Keratinocyte (primary cell): ENCODE data around the gene CERS1. TPM values are rescaled to one million over a fixed set of nuclear protein-coding genes. Genes with fewer than 3 reads are reported as not detected.

Source experiments
- DNase-seq: peaks from one replicate; pipeline ENCODE4 v3.0.0-alpha.2; 2011; ENCODE audit warnings: low read depth, missing footprints, low spot score
- FAIRE-seq: peaks from 2 replicates; lab custom pipeline; 2011; peaks lifted over from hg19 to GRCh38; lab: Jason Lieb, UNC
- H2AFZ ChIP-seq: 2 replicates; pipeline ENCODE4 v1.6.0; 2012; ENCODE audit warnings: low read length, control low read depth, inconsistent platforms; ENCODE audit not compliant: control insufficient read depth
- H3K27ac ChIP-seq: 2 replicates; pipeline ENCODE4 v1.5.1; 2011; ENCODE audit warnings: low read length; ENCODE audit not compliant: control insufficient read depth, insufficient read depth
- H3K27me3 ChIP-seq: 3 replicates; pipeline ENCODE4 v1.6.0; 2011; ENCODE audit warnings: low read length; ENCODE audit not compliant: control insufficient read depth, insufficient read depth; ENCODE audit errors: extremely low read depth
- H3K36me3 ChIP-seq, 2 experiments: 2 replicates in 1 of 2; 3 replicates in 1 of 2; pipeline ENCODE4 v1.5.1; 2011; ENCODE audit warnings: low read length in 2 of 2, mild to moderate bottlenecking in 1 of 2; ENCODE audit not compliant: control insufficient read depth in 2 of 2, insufficient read depth in 2 of 2; ENCODE audit errors: extremely low read depth in 1 of 2
- H3K4me1 ChIP-seq: 3 replicates; pipeline ENCODE4 v1.5.1; 2011; ENCODE audit warnings: low read length; ENCODE audit not compliant: control insufficient read depth, insufficient read depth; ENCODE audit errors: extremely low read depth
- H3K4me2 ChIP-seq: 3 replicates; pipeline ENCODE4 v1.6.0; 2011; ENCODE audit warnings: low read depth, low read length; ENCODE audit not compliant: control insufficient read depth, insufficient read depth; ENCODE audit errors: extremely low read depth
- H3K4me3 ChIP-seq, 3 experiments: fragments of 200-600 bp in 1 of 3; sonication (generic) in 1 of 3; 2 replicates in 2 of 3; 3 replicates in 1 of 3; pipeline ENCODE4 v1.5.1; 2011 to 2016; ENCODE audit warnings: low read length in 3 of 3, mild to moderate bottlenecking in 3 of 3, control low read depth in 2 of 3, inconsistent platforms in 1 of 3, low read depth in 1 of 3, mixed read lengths in 1 of 3, mixed run types in 1 of 3, moderate library complexity in 1 of 3; ENCODE audit not compliant: control insufficient read depth in 2 of 3, insufficient read depth in 2 of 3; ENCODE audit errors: extremely low read depth in 1 of 3
- H3K79me2 ChIP-seq: 2 replicates; pipeline ENCODE4 v1.6.0; 2012; ENCODE audit warnings: low read length; ENCODE audit not compliant: control insufficient read depth, insufficient read depth
- H3K9ac ChIP-seq: 3 replicates; pipeline ENCODE4 v1.6.0; 2011; ENCODE audit warnings: low read length; ENCODE audit not compliant: control insufficient read depth, insufficient read depth; ENCODE audit errors: extremely low read depth
- H3K9me1 ChIP-seq: 3 replicates; pipeline ENCODE4 v1.6.0; 2011; ENCODE audit warnings: low read length; ENCODE audit not compliant: control insufficient read depth, insufficient read depth; ENCODE audit errors: extremely low read depth
- H3K9me3 ChIP-seq: 2 replicates; pipeline ENCODE4 v1.5.1; 2012; ENCODE audit warnings: low read depth, low read length; ENCODE audit not compliant: control insufficient read depth
- H4K20me1 ChIP-seq: 3 replicates; pipeline ENCODE4 v1.6.0; 2011; ENCODE audit warnings: low read length; ENCODE audit not compliant: control insufficient read depth, insufficient read depth; ENCODE audit errors: extremely low read depth
- EZH2 ChIP-seq: IDR thresholded peaks from one replicate; pipeline ENCODE4 v1.6.1; 2012; ENCODE audit warnings: inconsistent platforms, mild to moderate bottlenecking, low read length, moderate library complexity
- dilution Hi-C: fragments of 300-500 bp; cut with MboI; formaldehyde crosslinking; loops from one replicate; pipeline ENCODE4 v1.7.0; 2020; ENCODE audit warnings: low sequenced_read_pairs; ENCODE audit not compliant: extremely low pct_ligation_motif_present
- polyA plus RNA-seq, 5 experiments: library from polyadenylated mRNA; depleted of rRNA in 3 of 5; stranded (reverse) in 3 of 5; stranded (forward) in 1 of 5; unstranded in 1 of 5; fragments of >200 nt; gene quantifications; 1 replicate in 1 of 5; 2 replicates in 3 of 5; 3 replicates in 1 of 5; pipeline versions ENCODE4 v1.2.1 to v1.2.3, GENCODE V29; 2011 to 2012; ENCODE audit warnings: missing spikeins in 2 of 5, low read depth in 1 of 5, low replicate concordance in 1 of 5
- TF ChIP-seq, protein P1 (sequence below), 3 experiments: IDR thresholded peaks in 1 of 3; conservative IDR thresholded peaks in 1 of 3; optimal IDR thresholded peaks in 1 of 3; 2 replicates in 2 of 3; 3 replicates in 1 of 3; pipeline versions ENCODE3 to v1.5.1; 2011; ENCODE audit warnings: low read length in 3 of 3, mild to moderate bottlenecking in 3 of 3, moderate library complexity in 2 of 3, control low read depth in 1 of 3, inconsistent platforms in 1 of 3; ENCODE audit not compliant: insufficient read depth in 2 of 3; ENCODE audit errors: extremely low read depth in 1 of 3

The CERS1 gene
- polyA plus RNA-seq, 1 donor (not counting 4 experiments of a cell fraction or from before 2014, with no cell fraction given) = 0.09 TPM

DNA sequence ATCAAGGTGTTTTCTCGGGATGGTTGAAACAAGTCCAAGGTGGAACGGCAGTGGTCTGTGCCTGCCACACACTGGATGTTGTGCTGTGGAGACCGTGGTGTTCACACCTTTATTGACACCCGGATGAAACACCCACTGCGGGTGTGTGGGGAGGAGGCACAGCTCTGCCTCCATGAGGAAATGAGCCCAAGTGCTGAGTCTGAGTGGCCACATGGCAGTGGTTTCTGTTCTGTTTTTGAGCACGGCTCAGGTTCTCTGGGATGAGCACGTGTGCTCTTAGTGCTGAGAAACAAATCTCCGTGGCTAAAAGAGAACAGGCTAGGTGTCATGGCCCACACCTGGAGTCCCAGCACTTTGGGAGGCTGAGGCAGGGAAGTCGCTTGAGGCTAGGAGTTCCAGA lies 34.7 kb downstream of the CERS1 start:
- Histone ChIP-seq H3K9me1 (no peaks in the 10 kb centered on the region), H2AFZ (no peak overlapping the region), H3K27me3 (no peaks in the 10 kb centered on the region), H4K20me1 (peaks cover 11% of the 10 kb centered on the region), H3K9me3 (no peaks in the 10 kb centered on the region), H3K9ac (no peak overlapping the region), H3K4me3 (no peak overlapping the region), H3K79me2 (peaks cover 5% of the 10 kb centered on the region), H3K4me1 (no peaks in the 10 kb centered on the region), H3K27ac (no peak overlapping the region), H3K4me2 (no peak overlapping the region), H3K36me3 (peaks cover 64 to 71% of the 10 kb centered on the region in 2 experiments)
- no peak for DNase-seq
- dilution Hi-C loops = no loop called here
- TF ChIP-seq, protein P1, sequence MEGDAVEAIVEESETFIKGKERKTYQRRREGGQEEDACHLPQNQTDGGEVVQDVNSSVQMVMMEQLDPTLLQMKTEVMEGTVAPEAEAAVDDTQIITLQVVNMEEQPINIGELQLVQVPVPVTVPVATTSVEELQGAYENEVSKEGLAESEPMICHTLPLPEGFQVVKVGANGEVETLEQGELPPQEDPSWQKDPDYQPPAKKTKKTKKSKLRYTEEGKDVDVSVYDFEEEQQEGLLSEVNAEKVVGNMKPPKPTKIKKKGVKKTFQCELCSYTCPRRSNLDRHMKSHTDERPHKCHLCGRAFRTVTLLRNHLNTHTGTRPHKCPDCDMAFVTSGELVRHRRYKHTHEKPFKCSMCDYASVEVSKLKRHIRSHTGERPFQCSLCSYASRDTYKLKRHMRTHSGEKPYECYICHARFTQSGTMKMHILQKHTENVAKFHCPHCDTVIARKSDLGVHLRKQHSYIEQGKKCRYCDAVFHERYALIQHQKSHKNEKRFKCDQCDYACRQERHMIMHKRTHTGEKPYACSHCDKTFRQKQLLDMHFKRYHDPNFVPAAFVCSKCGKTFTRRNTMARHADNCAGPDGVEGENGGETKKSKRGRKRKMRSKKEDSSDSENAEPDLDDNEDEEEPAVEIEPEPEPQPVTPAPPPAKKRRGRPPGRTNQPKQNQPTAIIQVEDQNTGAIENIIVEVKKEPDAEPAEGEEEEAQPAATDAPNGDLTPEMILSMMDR (optimal IDR thresholded peaks at IDR 0.05 in 1 of 3, IDR thresholded peaks at IDR 0.05 in 1 of 3, conservative IDR thresholded peaks at IDR 0.05 in 1 of 3; ENCODE audit: extremely low read depth in 1 of 3, insufficient read depth in 2 of 3, low read length in 3 of 3) = no peak
- no peak for TF ChIP-seq EZH2
- FAIRE-seq = no peak

DNA sequence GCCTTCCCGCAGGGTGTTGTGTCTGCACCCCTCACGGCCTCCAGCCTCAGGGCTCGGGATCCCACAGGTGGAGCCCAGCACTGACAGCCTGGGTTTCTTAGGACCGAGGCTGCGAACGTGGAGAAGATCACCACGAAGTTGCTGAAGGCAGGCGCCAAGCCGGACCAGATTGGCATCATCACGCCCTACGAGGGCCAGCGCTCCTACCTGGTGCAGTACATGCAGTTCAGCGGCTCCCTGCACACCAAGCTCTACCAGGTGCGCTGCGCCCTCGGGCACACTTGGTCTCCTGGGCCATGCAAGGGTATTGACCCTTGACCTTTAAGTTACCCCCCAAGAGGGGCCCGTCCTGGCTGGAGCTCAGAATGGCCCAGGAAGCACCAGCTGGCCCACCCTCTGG lies 35.2 kb downstream of the CERS1 start:
- Histone ChIP-seq H3K9me3 (no peaks in the 10 kb centered on the region), H2AFZ (no peak overlapping the region)

More for the DNA sequence above, 35.2 kb downstream of the CERS1 start:
- H3K9ac ChIP-seq = no peak overlapping the region
- H3K4me3 ChIP-seq = no peak overlapping the region
- dilution Hi-C loops = no loop called here
- FAIRE-seq (no peak), DNase-seq (no peak)
- peaks cover 11% of the 10 kb centered on the region for H4K20me1 ChIP-seq
- H3K79me2 ChIP-seq = peaks cover 8% of the 10 kb centered on the region
- no peaks in the 10 kb centered on the region for H3K9me1 ChIP-seq
- no peaks in the 10 kb centered on the region for H3K27me3 ChIP-seq
- H3K4me2 ChIP-seq = no peak overlapping the region
- H3K36me3 ChIP-seq = peaks cover 66 to 71% of the 10 kb centered on the region in 2 experiments
- no peaks in the 10 kb centered on the region for H3K4me1 ChIP-seq
- H3K27ac ChIP-seq = no peak overlapping the region
- TF ChIP-seq, protein P1 (optimal IDR thresholded peaks at IDR 0.05 in 1 of 3, IDR thresholded peaks at IDR 0.05 in 1 of 3, conservative IDR thresholded peaks at IDR 0.05 in 1 of 3; ENCODE audit: extremely low read depth in 1 of 3, insufficient read depth in 2 of 3, low read length in 3 of 3) = no peak
- no peak for TF ChIP-seq EZH2
